ENCODE measurements around the gene TPP2. TPM values are rescaled to one million over a fixed set of nuclear protein-coding genes. Genes with fewer than 3 reads are reported as not detected.

TPP2 gene
- total RNA-seq, 3 donors from 2014 or later = 37.6 to 44.0 (median 38.2) TPM

DNA sequence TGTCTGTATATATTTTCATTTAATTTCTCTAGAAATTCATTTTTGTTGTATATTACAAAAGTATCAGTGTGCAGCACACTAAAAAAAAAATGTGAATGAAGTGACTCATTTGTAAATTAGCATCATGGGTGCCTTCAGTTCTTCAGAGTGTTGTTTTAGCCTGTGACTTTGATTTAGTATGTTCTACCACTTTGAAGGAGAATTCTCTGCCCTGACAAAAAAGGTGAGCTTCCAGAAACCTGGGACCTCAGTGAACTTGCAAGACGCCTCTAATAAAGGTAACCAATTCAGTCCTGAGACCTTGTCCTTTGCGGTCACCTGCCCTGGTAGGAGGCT, 95.7 kb downstream of the TPP2 start:
- no peak for DNase-seq
- no peak for ATAC-seq
- H3K9me3 ChIP-seq = no peaks in the 10 kb centered on the region
- intact Hi-C loops (cut with DNase I, micrococcal nuclease) = no loop called here
- H3K4me3 ChIP-seq = no peak overlapping the region
- H3K4me1 ChIP-seq (ENCODE audit: low read depth) = no peaks in the 10 kb centered on the region
- no peaks in the 10 kb centered on the region for H3K36me3 ChIP-seq (ENCODE audit: low read depth)
- TF ChIP-seq, protein P1, sequence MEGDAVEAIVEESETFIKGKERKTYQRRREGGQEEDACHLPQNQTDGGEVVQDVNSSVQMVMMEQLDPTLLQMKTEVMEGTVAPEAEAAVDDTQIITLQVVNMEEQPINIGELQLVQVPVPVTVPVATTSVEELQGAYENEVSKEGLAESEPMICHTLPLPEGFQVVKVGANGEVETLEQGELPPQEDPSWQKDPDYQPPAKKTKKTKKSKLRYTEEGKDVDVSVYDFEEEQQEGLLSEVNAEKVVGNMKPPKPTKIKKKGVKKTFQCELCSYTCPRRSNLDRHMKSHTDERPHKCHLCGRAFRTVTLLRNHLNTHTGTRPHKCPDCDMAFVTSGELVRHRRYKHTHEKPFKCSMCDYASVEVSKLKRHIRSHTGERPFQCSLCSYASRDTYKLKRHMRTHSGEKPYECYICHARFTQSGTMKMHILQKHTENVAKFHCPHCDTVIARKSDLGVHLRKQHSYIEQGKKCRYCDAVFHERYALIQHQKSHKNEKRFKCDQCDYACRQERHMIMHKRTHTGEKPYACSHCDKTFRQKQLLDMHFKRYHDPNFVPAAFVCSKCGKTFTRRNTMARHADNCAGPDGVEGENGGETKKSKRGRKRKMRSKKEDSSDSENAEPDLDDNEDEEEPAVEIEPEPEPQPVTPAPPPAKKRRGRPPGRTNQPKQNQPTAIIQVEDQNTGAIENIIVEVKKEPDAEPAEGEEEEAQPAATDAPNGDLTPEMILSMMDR (IDR thresholded peaks at IDR 0.05) = no peak

DNA sequence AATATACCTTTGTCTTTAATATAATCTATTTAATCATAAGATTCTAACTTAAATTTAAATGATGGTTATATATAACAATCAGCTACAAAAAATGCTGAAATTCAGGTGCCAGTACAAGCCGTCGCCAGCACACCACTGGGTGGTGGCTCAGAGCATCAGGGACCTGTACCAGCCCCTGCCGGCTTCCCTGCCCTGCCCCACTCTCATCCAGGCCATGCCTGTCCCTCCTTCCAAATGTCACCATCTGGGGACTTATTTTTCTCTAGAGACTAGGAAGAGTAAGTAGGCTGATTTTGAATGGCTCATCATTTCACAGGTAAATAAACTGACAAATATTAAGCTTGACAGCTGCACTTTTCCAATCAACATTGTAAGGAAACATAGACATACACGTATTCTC, 96.5 kb downstream of the TPP2 start:
- no peak overlapping the region for H3K4me3 ChIP-seq
- ATAC-seq (no peak), DNase-seq (no peak)
- no peaks in the 10 kb centered on the region for H3K36me3 ChIP-seq (ENCODE audit: low read depth)
- H3K9me3 ChIP-seq = no peaks in the 10 kb centered on the region
- intact Hi-C loops (cut with DNase I, micrococcal nuclease) = no loop called here
- H3K4me1 ChIP-seq (ENCODE audit: low read depth) = no peaks in the 10 kb centered on the region
- TF ChIP-seq, protein P1 (IDR thresholded peaks at IDR 0.05) = no peak

DNA sequence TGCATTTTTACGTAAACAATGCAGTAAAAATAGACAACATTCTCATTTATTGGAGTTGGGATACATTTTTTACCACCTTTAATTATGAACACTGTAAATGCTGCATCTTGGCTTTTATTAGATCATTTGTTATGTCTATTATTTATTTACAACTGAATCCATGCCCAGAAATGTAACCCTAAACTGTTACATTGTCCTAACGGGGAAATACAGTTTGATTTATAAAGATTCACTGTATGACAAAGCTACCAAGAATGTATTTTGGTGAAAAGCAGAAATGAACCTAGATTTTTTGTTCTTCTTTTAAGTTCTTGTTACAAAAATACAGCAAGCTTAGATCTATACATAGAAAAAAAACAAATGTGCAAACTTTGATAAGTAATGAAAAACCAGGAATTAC, 97.0 kb downstream of the TPP2 start:
- DNase-seq (no peak), ATAC-seq (no peak)
- Histone ChIP-seq H3K4me3 (no peak overlapping the region), H3K9me3 (peaks cover 3% of the 10 kb centered on the region), H3K4me1 (ENCODE audit: low read depth) (no peaks in the 10 kb centered on the region), H3K36me3 (ENCODE audit: low read depth) (no peaks in the 10 kb centered on the region)
- intact Hi-C loops (cut with DNase I, micrococcal nuclease) = no loop called here
- TF ChIP-seq, protein P1 (IDR thresholded peaks at IDR 0.05) = no peak

DNA sequence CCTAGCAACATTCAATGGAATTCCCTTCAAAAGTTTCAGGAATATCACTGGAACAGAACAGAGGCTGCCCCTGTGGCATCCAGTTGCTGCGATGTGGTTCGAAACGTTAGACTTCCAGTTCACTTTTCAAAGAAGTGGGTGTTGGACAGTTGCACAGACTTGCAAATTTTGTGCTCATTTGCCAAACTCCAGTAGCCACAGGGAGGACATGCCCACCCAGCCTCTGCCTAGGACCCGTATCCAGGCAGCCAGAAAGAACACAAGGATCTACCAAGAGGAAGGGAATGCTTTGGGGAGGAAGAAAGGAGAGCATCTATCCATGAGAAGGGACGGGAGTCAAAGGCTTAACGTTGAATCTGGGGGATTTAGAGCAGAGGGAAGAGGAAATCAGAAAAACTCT, 98.2 kb downstream of the TPP2 start, which contains the start of gene METTL21C:
Gene METTL21C, minus strand, starts transcription at position 108 of the 400 bp plus-strand sequence. CDS start 546 bp downstream, outside the sequence.
- intact Hi-C loops (cut with DNase I, micrococcal nuclease) = no loop called here
- Histone ChIP-seq H3K9me3 (peaks cover 3% of the 10 kb centered on the region), H3K36me3 (ENCODE audit: low read depth) (no peaks in the 10 kb centered on the region), H3K4me1 (ENCODE audit: low read depth) (no peaks in the 10 kb centered on the region), H3K4me3 (no peak within 1 kb of the TSS)
- DNase-seq (no peak), ATAC-seq (no peak)
- TF ChIP-seq, protein P1 (IDR thresholded peaks at IDR 0.05) = no peak

DNA sequence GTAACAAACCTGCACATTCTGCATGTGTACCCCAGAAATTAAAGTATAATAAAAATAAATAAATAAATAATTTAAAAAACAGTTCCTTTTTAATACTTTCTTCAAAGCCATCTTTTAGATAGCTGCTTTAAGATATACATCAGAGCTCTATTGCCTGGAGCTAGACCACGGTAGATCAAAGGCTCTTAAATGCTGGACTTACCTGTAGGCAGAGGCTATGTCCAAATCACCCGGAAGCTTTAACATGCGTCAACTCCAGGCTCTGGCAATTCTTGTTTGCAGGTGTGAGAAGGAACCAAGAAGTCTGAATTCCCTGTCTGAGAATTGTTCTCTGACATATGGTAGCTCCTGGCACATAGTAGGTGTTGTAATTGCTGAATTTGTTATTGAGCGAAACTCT, 99.7 kb downstream of the TPP2 start:
- DNase-seq (no peak), ATAC-seq (no peak)
- Histone ChIP-seq H3K36me3 (ENCODE audit: low read depth) (no peaks in the 10 kb centered on the region), H3K4me1 (ENCODE audit: low read depth) (no peaks in the 10 kb centered on the region), H3K4me3 (no peak overlapping the region), H3K9me3 (peaks cover 3% of the 10 kb centered on the region)
- TF ChIP-seq, protein P1 (IDR thresholded peaks at IDR 0.05) = no peak
- intact Hi-C loops (cut with DNase I, micrococcal nuclease) = no loop called here

DNA sequence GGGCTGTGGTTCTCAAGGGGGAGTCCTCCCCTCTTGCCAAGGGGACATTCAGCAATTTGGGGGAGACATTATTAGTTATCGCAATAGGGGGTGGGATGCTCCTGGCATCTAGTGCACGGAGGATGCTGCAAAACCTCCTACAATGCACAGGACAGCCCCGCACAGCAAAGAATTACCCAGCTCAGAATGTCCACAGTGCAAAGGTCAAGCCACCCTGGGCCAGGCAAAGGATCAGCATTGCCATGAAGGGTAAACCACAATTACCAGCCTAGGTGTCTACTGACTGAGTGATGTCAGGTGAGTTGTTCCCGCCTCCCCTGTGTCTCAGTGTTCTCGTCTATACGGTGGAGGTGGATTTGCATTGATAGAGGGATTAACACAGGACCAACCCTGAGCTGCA, 100.5 kb downstream of the TPP2 start:
- no peaks in the 10 kb centered on the region for H3K4me1 ChIP-seq (ENCODE audit: low read depth)
- H3K4me3 ChIP-seq = no peak overlapping the region
- peaks cover 3% of the 10 kb centered on the region for H3K9me3 ChIP-seq
- H3K36me3 ChIP-seq (ENCODE audit: low read depth) = no peaks in the 10 kb centered on the region
- intact Hi-C loops (cut with DNase I, micrococcal nuclease) = no loop called here
- DNase-seq = no peak
- ATAC-seq = no peak
- TF ChIP-seq, protein P1 (IDR thresholded peaks at IDR 0.05) = no peak
